HG03097 (cell line): ENCODE measurements around the gene MANBA.
"Not testable (repeated sequence)": the region's sequence is repeated elsewhere in the genome, so short reads cannot be mapped to it uniquely, and the experiment has no call there.

ENCODE experiments used
- ATAC-seq: cut with Tn5 transposase; IDR thresholded peaks from one replicate; pipeline ENCODE4 v1.9.1; 2021; ENCODE audit not compliant: unreplicated experiment, low FRiP score

Gene MANBA

DNA sequence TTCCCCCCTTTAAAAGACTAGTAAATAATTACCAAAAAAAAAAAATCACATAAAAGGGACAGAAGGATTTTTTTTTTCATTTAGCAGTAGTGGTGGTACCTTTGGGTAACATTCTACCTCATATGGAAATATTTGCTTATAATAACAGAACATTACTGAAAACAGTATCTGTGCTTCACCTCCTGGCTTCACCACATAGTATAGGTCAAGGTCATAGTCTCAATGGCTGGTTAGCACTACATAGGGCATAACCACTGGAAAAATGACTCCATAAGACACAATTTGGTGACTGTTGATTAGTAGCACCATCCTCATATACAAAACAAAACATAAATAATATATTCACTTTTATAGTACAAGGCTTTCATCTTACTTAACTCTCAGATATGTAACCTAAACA, 34.7 kb downstream of the MANBA start:
- no peak for ATAC-seq

DNA sequence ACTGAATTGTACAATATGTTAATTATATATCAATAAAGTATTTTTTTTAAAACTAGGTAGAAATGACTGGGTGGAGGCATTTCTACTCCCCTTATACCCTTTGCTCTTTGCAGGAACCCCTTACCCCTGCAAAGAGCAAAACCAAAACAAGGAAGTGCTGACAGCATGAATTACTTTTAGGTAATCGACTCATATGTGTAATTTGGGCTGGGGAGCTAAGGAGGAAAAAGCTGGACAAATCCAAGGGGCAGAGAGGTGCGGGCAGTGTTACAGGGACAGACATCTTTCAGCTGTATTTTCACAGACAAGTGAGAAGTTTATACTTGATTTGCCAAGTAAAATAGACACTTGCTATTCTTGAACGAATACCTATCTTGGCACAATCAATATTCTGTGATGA, 35.5 kb downstream of the MANBA start:
- ATAC-seq, result no peak

GRCh38 chr4:102723511-102723910, 37.3 kb downstream of the MANBA start:
- no peak for ATAC-seq

DNA sequence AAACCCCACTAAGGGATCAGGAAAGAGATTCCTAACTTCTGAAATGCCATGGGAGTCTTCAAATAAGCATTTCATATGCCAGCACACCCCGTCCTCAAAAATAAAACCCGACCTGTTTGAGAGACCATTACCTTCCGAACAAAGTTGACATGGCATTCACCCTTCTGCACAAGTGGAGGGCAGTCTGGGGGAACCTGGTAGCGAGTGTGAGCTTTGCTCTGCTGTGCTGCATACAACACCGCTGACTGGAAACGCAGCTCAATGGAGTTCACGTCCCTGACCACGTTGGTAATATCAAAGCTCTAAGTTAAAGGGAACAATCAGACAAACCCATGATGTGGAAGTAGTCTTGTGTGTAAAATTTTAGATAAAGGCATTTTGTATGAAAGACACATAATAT, 38.0 kb downstream of the MANBA start:
- no peak for ATAC-seq

GRCh38 chr4:102718833-102719575, 41.8 kb downstream of the MANBA start:
- not testable (repeated sequence) for ATAC-seq

DNA sequence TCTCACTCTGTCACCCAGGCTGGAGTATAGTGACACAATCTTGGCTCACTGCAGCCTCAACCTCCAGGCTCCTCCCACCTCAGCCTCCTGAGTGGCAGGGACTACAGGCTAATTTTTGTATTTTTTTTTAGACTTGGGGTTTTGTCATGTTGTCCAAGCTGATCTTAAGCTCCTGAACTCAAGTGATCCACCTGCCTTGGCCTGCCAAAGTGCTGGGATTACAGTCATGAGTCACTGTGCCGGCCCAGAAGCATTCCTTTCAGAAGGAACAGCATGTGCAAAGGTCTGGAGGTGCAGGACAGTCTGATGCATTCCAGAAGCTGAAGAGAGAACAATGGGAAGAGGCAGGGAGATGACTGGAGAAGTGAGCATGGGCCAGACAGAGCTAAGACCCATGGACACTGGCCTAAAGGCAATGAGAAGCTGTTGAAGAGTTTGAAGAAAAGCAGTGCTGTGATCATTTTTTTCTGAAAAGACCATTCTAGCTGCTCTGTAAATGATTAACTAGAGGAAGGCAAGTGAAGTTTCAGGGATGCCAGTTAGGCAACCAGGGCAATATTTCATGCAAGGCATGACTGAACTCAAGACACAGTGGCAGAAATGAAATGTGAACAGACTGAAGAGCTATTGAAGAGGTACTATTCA, 43.2 kb downstream of the MANBA start:
- peak; percentile 61 for ATAC-seq

- ATAC-seq, result no peak
Measured at GRCh38 chr4:102715057-102715456, 45.7 kb downstream of the MANBA start.

DNA sequence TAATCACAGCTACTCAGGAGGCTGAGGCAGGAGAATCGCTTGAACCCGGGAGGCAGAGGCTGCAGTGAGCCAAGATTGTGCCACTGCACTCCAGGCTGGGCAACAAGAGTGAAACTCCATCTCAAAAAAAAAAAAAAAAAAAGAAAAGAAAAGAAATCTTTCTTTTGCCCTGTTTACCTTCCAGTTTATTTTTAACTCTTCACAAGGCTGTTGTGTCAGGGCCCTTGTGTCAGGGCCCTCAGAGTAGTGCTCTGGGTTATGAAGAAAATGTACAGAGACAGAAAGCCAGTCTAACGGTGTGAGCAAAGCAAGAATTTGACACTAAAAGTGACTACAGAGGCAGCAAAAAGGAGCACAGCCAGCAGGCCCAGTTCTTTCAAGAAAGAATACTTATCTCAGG, 47.0 kb downstream of the MANBA start:
- ATAC-seq, result not testable (repeated sequence)

DNA sequence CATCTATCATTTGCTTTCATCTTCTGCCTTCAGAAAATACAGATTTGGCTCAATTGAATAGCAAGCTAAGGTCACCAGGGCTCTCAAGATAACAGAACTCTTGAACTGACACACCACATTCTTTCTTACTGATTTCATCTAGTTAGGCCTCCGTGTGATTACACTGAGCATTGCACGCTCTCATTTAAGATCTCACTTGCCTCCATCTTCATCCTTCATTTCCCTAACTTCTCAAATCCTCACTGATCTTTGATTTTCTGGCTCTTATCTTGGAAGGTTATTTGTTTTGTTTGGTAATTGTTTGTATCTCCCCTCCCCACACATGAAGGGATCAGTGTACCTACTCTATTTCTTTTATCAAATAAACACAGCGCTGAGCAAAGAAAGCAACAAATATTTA, 47.7 kb downstream of the MANBA start:
- no peak for ATAC-seq

GRCh38 chr4:102710986-102711385, 49.8 kb downstream of the MANBA start:
- ATAC-seq, result no peak

DNA sequence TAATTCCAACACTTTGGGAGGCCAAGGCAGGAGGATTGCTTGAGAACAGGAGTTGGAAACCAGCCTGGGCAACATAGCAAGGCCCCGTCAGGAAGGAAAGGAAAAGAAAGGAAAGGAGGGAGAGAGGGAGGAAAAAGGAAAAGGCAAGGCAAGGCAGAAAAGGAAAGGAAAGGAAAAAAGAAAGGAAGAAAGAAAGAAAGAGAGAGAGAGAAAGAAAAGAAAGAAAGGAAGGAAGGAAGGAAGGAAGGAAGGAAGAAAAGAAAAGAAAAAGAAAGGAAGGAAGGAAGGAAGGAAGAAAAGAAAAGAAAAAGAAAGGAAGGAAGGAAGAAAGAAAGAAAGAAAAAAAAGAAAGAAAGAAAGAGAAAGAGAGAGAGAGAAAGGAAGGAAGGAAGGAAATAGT, 51.7 kb downstream of the MANBA start:
- ATAC-seq, result not testable (repeated sequence)

- no peak for ATAC-seq
Measured at GRCh38 chr4:102707150-102707549, 53.6 kb downstream of the MANBA start.

DNA sequence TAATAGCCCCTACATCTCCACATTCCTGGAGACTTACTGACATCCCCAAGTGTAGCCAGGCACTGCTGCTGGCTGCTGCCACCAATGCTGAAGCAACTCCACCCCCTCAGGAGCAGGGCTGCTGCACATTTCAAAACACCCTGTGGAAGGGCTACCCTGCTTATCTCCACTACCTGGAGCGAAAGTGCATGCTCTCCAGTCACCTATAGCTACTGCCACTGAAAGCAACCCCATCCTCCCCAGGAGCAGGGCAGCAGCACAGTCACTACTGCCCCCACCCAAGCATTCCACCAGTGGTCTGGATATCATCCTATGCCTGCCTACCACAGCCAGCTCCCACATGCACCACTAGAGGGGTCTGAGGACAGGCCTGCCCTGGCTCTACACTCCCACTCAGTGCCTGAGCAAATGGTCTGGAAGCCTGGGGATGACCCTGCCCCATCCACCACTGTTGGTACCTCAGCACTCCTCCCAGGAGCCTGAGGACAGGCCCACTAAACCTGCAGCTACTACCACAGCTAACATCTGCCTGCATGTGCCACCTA, 55.3 kb downstream of the MANBA start:
- ATAC-seq, result no peak

- no peak for ATAC-seq
Measured at GRCh38 chr4:102696758-102697157, 64.0 kb downstream of the MANBA start.

DNA sequence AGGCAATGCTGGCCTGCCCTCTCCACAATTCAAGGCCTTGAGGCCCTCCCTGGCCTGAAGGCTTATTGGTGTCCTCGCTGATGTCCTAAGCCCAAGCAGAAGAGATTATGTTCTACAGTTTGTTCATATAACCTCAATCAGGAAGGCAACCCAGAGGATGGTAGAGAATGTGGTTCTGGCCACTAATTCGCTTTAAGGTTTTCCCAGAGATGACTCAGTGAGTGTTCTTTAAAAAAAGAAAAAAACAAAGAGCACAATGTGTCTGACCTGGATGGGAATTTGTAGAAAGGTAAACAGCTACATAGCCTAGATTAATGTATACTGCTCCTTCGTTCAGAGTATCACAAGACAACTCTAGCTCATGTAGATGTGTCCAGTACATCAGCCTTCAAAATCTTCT, 66.0 kb downstream of the MANBA start:
- no peak for ATAC-seq

GRCh38 chr4:102693861-102694260, 66.9 kb downstream of the MANBA start:
- no peak for ATAC-seq

GRCh38 chr4:102693262-102693850, 67.4 kb downstream of the MANBA start:
- no peak for ATAC-seq

GRCh38 chr4:102692474-102692873, 68.3 kb downstream of the MANBA start:
- ATAC-seq, result no peak

GRCh38 chr4:102687982-102688433, 72.8 kb downstream of the MANBA start:
- peak; percentile 26 for ATAC-seq

DNA sequence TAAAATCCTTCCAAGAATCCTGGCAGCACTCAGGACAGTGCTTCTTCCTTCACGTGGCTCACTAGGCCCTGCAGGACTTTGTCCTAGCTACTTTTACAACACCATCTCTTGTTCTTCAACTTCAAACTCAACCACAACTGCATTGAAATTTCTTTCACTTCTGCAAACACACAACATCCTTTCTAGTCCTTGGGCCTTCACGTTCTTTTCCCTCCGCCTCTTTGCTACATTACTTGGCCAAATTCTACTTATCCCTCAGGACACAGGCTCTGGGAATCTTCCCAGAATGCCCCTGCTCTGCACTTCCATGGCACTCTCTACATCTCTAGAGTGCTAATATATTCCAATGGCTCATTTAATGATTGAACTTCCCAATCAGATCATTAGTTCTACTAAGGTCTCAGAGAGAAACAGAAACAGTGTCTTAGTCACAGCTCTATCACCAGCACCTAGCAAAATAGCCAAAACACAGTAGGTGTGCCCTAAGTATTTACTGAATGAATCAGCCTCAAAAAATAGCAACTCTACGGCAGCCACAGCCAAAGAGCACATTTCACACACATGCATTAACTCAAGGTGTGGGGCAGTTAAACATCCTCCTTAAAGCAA, 73.3 kb downstream of the MANBA start:
- ATAC-seq, result peak; percentile 91

DNA sequence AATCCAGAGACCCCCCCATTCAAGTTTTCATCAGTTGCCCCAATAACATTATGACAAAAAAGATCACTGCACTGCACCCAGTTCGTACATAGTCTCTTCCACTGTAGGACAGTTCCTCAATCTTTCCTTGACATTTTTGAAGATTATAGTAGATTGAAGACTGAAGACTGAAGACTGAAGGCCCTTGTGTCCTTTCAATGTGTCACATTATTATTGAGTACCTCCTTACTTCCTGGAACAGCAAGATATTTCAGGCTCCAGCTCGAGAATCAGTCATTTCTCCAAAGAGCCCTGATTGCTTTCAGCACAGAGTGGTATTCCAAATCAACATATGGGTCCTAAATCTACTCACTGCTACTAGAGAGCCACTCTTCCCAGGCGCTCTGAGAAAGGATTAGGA, 75.0 kb downstream of the MANBA start:
- no peak for ATAC-seq
